ENCODE results near the gene ANTXRL. TPM values are rescaled to one million over a fixed set of nuclear protein-coding genes. Genes with fewer than 3 reads are reported as not detected.
"Not testable (repeated sequence)": the region's sequence is repeated elsewhere in the genome, so short reads cannot be mapped to it uniquely, and the experiment has no call there.

Gene ANTXRL
- polyA plus RNA-seq, 1 donor, result not detected

DNA sequence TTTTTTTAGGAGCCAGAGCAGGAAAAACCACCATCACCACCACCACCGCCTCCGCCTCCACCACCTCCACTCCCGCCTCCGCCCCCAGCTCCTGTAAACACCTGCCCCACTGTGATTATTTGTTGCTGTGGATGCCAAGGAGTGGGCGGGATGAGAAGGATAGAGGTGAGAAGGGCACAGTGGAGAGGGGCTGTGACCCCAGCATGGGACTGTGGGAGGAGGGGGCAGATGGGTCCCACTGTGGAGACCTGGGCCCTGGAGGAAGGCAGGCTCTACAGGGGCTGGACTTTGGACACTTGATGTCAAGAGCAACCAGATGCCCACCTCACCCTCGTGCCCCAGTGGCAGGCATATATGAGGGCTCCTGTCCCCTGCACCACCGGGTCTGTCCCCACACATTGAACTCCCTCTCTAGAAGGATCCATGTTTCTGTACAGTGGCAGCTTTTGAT is 24.7 kb downstream of the ANTXRL start:
- Histone ChIP-seq H3K27ac (ENCODE audit: low read length) (no peak overlapping the region), H3K27me3 (ENCODE audit: control insufficient read depth, insufficient read depth, low read length) (no peaks in the 10 kb centered on the region), H3K4me1 (ENCODE audit: control insufficient read depth, insufficient read depth, low read length) (peaks cover 3% of the 10 kb centered on the region), H3K36me3 (ENCODE audit: control insufficient read depth, insufficient read depth, low read length) (no peaks in the 10 kb centered on the region), H3K4me3 (ENCODE audit: low read length) (no peak overlapping the region), H3K9me3 (ENCODE audit: control insufficient read depth, low read depth, low read length) (no peaks in the 10 kb centered on the region)
- no peak for DNase-seq
- WGBS (ENCODE audit: insufficient coverage, low lambda C conversion rate), result no CpG with 5 or more reads among the region's 7 CpGs

DNA sequence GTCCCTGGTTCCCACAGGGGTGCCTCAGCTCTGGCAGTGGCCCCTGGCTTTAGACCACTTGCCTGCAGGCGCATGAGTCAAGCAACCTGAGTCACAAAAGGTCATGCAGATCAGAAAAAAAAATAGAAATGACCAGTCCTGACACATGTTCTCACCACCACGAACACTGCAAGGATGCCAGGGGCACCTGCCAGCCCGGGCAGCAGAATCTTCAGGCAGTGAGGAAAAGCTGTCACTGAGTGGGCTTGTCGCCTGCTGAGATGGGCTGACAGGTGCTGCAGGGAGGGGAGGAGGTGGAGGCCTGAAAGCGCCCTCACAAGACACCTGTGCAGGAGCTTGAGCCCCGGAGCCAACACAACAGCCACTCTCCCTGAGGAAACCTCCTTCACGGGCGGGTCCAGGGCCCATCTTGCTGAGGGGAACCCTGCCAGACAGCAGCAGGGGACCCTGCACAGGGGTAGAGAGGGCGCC is 25.2 kb downstream of the ANTXRL start:
- no CpG with 5 or more reads among the region's 9 CpGs for WGBS (ENCODE audit: insufficient coverage, low lambda C conversion rate)
- not testable (repeated sequence) for H3K27me3 ChIP-seq (ENCODE audit: control insufficient read depth, insufficient read depth, low read length); H3K36me3 ChIP-seq (ENCODE audit: control insufficient read depth, insufficient read depth, low read length); H3K27ac ChIP-seq (ENCODE audit: low read length); H3K9me3 ChIP-seq (ENCODE audit: control insufficient read depth, low read depth, low read length); H3K4me1 ChIP-seq (ENCODE audit: control insufficient read depth, insufficient read depth, low read length); DNase-seq; H3K4me3 ChIP-seq (ENCODE audit: low read length)

DNA sequence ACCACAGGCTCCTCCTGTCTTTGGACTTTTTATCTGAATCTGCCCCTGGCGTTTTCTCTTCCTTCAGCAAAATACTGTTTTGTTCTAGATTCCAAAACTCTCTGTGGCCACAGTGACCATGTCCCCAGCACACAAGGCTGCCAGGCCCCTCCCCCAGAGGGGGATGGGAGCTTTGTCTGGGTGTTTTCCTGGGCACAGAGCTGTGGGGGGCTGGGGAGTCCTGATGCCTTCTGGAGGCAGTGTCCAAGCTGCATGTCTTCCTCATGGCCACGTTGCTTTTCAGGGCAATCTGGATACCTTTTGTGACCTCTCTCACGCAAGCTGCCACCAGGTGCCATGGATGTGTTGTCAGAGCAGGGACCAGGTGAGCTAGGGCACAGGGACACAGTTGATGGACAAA is 26.2 kb downstream of the ANTXRL start:
- Histone ChIP-seq H3K27ac (ENCODE audit: low read length) (no peak overlapping the region), H3K27me3 (ENCODE audit: control insufficient read depth, insufficient read depth, low read length) (no peaks in the 10 kb centered on the region), H3K36me3 (ENCODE audit: control insufficient read depth, insufficient read depth, low read length) (no peaks in the 10 kb centered on the region), H3K9me3 (ENCODE audit: control insufficient read depth, low read depth, low read length) (no peaks in the 10 kb centered on the region), H3K4me1 (ENCODE audit: control insufficient read depth, insufficient read depth, low read length) (peaks cover 3% of the 10 kb centered on the region), H3K4me3 (ENCODE audit: low read length) (no peak overlapping the region)
- no peak for DNase-seq
- no CpG with 5 or more reads among the region's 3 CpGs for WGBS (ENCODE audit: insufficient coverage, low lambda C conversion rate)

DNA sequence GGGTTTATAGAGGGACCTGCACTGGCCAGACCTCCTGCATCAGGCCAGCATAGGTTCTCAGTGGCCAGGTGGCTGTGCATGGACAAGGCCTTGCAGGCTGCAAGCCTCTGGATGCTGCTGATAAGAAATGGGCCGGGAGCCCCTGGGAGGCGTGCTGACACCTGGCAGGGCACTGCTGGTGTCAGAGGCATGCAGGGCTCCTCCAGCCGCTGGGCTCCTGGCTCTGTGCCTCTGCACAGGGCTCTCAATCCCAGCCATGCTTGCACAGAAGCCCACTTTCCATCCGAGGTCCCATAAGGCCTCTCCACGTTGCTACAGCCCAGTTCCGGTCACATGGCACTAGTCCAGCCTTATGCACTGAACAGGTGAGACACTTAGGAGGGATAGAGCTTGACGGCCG is 27.3 kb downstream of the ANTXRL start:
- WGBS (ENCODE audit: insufficient coverage, low lambda C conversion rate), result no CpG with 5 or more reads among the region's 8 CpGs
- Histone ChIP-seq H3K9me3 (ENCODE audit: control insufficient read depth, low read depth, low read length) (no peaks in the 10 kb centered on the region), H3K4me1 (ENCODE audit: control insufficient read depth, insufficient read depth, low read length) (peaks cover 3% of the 10 kb centered on the region), H3K4me3 (ENCODE audit: low read length) (no peak overlapping the region), H3K27ac (ENCODE audit: low read length) (no peak overlapping the region), H3K27me3 (ENCODE audit: control insufficient read depth, insufficient read depth, low read length) (no peaks in the 10 kb centered on the region), H3K36me3 (ENCODE audit: control insufficient read depth, insufficient read depth, low read length) (no peaks in the 10 kb centered on the region)
- DNase-seq, result no peak

DNA sequence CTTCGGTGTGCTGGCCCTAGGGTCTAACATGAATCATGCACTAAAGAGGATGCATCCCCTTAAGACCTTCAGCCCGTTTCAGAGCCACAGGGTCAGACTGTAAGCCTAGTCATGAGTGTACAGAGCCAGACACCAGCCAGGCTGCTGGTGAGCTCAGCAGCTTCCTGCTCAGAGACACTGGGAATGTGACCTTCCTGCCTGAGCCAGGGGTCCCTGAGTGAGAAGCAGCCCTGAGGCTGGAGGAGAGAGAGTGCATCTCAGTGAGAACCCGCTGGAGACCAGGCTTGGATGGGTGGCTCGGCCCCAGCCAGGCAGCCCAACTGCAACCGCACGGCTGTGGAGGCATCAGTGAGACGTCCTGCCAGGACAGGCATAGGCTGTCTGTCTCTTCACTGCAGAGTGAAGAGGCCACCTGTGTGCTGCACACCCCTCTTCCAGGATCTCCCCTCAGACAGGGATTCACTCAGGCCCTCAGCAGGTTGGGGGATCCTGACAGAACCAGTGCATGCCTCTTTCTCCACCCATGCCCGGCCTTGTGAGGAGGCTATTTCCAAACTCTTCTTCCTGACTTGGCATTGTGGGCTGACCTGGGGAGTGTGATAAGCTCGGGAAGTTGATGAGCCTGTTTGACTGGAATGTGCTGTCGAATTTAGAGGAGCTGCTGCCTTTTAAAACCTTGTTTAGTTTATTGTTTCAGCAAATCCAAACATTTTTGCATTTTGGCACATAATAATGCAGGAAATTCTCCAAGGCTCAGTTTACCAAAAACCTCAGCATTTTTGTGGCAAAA is 28.5 kb downstream of the ANTXRL start:
- WGBS (ENCODE audit: insufficient coverage, low lambda C conversion rate), result no CpG with 5 or more reads among the region's 10 CpGs
- not testable (repeated sequence) for H3K4me3 ChIP-seq (ENCODE audit: low read length); H3K27me3 ChIP-seq (ENCODE audit: control insufficient read depth, insufficient read depth, low read length); H3K9me3 ChIP-seq (ENCODE audit: control insufficient read depth, low read depth, low read length); H3K4me1 ChIP-seq (ENCODE audit: control insufficient read depth, insufficient read depth, low read length); H3K36me3 ChIP-seq (ENCODE audit: control insufficient read depth, insufficient read depth, low read length); H3K27ac ChIP-seq (ENCODE audit: low read length)
- peak; percentile 43 to 50 for DNase-seq

DNA sequence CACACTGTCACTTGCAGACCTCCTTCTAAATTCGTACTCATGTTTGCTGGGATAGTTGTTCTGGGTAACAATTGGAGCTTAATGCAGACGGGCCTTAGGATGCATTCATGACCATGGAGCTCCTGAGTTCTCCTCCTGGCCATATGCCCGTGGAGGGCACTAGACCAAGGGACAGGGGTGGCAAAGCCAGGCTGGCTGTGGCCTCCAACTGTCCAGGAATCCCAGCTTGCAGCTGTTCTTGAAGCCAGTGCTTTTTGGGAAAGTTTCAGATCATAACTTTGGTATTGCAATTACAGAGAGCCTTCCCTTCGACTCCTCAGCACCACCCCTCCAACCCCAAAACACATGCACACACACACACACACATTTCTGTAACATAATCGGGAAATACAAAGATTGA is 30.6 kb downstream of the ANTXRL start:
- H3K4me1 ChIP-seq (ENCODE audit: control insufficient read depth, insufficient read depth, low read length), result peaks cover 3% of the 10 kb centered on the region
- no CpG with 5 or more reads among the region's 5 CpGs for WGBS (ENCODE audit: insufficient coverage, low lambda C conversion rate)

DNA sequence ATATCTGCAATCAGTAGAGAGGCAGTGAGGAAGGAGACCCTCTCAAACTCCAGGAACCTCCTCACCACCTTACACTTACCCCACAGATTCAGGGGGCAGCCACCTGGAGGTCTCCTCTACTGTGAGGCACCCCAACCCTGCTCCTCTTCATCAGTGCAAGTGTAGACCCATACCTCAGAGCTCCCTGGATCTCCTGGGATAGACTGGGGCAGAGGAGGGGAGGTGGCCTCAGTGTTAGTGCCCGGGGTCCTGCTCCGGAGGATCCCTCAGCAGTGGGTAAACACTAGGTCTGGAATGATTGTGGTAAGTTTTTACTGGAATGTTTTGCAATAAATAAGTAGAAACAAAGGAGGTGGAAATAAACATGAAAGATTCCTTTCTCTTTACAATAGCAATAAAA is 31.1 kb downstream of the ANTXRL start:
- WGBS (ENCODE audit: insufficient coverage, low lambda C conversion rate), result no CpG with 5 or more reads among the region's 2 CpGs
- no peak overlapping the region for H3K27ac ChIP-seq (ENCODE audit: low read length)
- peaks cover 2% of the 10 kb centered on the region for H3K4me1 ChIP-seq (ENCODE audit: control insufficient read depth, insufficient read depth, low read length)
- DNase-seq, result no peak
- no peaks in the 10 kb centered on the region for H3K27me3 ChIP-seq (ENCODE audit: control insufficient read depth, insufficient read depth, low read length)
- H3K4me3 ChIP-seq (ENCODE audit: low read length), result no peak overlapping the region
- no peaks in the 10 kb centered on the region for H3K36me3 ChIP-seq (ENCODE audit: control insufficient read depth, insufficient read depth, low read length)
- H3K9me3 ChIP-seq (ENCODE audit: control insufficient read depth, low read depth, low read length), result no peaks in the 10 kb centered on the region

More for the DNA sequence above, 30.6 kb downstream of the ANTXRL start:
- Histone ChIP-seq H3K27me3 (ENCODE audit: control insufficient read depth, insufficient read depth, low read length) (no peaks in the 10 kb centered on the region), H3K4me3 (ENCODE audit: low read length) (no peak overlapping the region), H3K27ac (ENCODE audit: low read length) (no peak overlapping the region), H3K36me3 (ENCODE audit: control insufficient read depth, insufficient read depth, low read length) (no peaks in the 10 kb centered on the region), H3K9me3 (ENCODE audit: control insufficient read depth, low read depth, low read length) (no peaks in the 10 kb centered on the region)
- no peak for DNase-seq

DNA sequence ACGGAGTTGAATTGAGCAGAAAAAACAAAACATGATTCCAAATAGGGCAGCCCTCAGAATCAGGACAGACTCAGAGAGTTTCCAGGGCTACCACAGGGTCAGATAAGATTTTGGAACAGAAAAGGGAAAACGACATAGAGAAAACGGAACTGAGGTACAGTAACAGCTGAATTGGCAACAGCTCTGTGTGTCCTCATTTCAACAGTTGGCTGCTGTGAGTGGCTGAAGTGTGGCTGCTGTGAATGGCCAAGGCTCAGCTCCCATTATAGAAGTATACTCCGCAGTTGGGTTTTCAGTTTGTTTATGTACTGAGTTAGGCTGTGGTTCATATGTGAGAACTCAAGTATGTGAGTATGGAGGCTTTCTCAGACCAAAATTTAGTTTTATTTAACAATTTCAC is 32.0 kb downstream of the ANTXRL start:
- Histone ChIP-seq H3K36me3 (ENCODE audit: control insufficient read depth, insufficient read depth, low read length) (no peaks in the 10 kb centered on the region), H3K27me3 (ENCODE audit: control insufficient read depth, insufficient read depth, low read length) (no peaks in the 10 kb centered on the region), H3K9me3 (ENCODE audit: control insufficient read depth, low read depth, low read length) (no peaks in the 10 kb centered on the region), H3K4me3 (ENCODE audit: low read length) (no peak overlapping the region), H3K27ac (ENCODE audit: low read length) (no peak overlapping the region), H3K4me1 (ENCODE audit: control insufficient read depth, insufficient read depth, low read length) (no peaks in the 10 kb centered on the region)
- WGBS (ENCODE audit: insufficient coverage, low lambda C conversion rate), result 43% methylated on average over 1 of the region's 4 CpGs
- DNase-seq, result no peak

DNA sequence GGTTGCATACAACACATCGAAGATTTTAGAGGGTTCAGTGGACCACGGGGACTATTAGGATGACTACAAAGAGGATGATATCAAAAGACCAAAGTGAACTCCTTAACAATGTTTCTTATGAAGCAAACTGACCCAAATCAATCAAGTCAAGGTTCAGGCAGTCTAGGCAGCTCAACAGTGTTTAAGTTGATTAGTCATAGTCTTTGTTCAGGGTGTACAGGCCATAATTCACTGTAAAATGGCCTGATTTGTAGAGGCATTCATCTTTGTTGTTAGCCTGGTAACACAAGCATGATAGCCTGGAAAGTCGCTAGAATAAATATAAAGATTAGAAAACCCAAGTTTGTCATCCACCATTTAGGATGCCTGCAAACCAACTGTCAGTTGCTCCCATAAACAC is 32.6 kb downstream of the ANTXRL start:
- 100% methylated on average over 1 of the region's 3 CpGs for WGBS (ENCODE audit: insufficient coverage, low lambda C conversion rate)
- no peak for DNase-seq

DNA sequence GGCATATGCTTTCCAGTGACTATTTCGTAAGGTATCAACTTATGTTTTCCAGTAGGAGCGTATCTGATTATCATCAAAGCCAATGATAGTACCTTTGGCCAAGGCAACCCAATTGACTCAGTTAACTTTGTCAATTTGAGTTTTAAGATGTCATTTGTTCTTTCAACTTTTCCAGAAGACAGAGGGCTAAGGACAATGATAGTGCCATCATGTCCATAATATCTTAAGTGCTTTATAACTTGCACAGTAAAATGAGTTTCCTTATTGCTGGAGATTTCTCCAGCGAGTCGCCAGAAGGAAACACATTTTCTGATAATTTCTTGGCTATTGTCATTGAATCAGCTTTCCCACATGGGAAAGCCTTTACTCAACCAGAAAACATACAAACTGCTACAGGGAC is 35.0 kb downstream of the ANTXRL start:
- DNase-seq, result no peak
- no peaks in the 10 kb centered on the region for H3K9me3 ChIP-seq (ENCODE audit: control insufficient read depth, low read depth, low read length)
- no peaks in the 10 kb centered on the region for H3K27me3 ChIP-seq (ENCODE audit: control insufficient read depth, insufficient read depth, low read length)
- no peaks in the 10 kb centered on the region for H3K4me1 ChIP-seq (ENCODE audit: control insufficient read depth, insufficient read depth, low read length)
- H3K4me3 ChIP-seq (ENCODE audit: low read length), result no peak overlapping the region
- H3K36me3 ChIP-seq (ENCODE audit: control insufficient read depth, insufficient read depth, low read length), result no peaks in the 10 kb centered on the region
- WGBS (ENCODE audit: insufficient coverage, low lambda C conversion rate), result 100% methylated on average over 2 of the region's 4 CpGs
- no peak overlapping the region for H3K27ac ChIP-seq (ENCODE audit: low read length)

More for the DNA sequence above, 32.6 kb downstream of the ANTXRL start:
- Histone ChIP-seq H3K4me3 (ENCODE audit: low read length) (no peak overlapping the region), H3K9me3 (ENCODE audit: control insufficient read depth, low read depth, low read length) (no peaks in the 10 kb centered on the region), H3K27me3 (ENCODE audit: control insufficient read depth, insufficient read depth, low read length) (no peaks in the 10 kb centered on the region), H3K27ac (ENCODE audit: low read length) (no peak overlapping the region), H3K4me1 (ENCODE audit: control insufficient read depth, insufficient read depth, low read length) (no peaks in the 10 kb centered on the region), H3K36me3 (ENCODE audit: control insufficient read depth, insufficient read depth, low read length) (no peaks in the 10 kb centered on the region)

DNA sequence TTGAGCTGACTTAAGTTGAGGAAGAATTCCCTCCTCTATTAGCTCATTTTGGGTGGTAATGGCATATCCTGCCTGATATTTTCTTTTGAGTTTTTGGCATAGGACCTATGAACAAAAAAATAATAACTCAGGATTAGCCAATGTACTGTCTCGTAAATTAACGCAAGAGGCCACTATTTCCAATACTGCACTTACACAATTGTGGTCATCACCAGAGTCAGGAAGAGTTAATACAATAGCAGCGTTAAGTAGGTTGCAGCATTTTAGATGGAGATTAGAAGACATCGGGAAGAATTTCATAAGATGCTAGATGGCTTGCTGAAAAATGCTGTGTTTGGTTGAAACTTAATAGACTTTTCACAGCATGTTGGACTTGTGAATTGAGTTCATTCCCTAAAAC is 36.4 kb downstream of the ANTXRL start:
- no peaks in the 10 kb centered on the region for H3K27me3 ChIP-seq (ENCODE audit: control insufficient read depth, insufficient read depth, low read length)
- no peak overlapping the region for H3K27ac ChIP-seq (ENCODE audit: low read length)
- no peak for DNase-seq
- whole genome bisulfite sequencing (ENCODE audit: insufficient coverage, low lambda C conversion rate), result no CpG with 5 or more reads among the region's 4 CpGs
- H3K36me3 ChIP-seq (ENCODE audit: control insufficient read depth, insufficient read depth, low read length), result no peaks in the 10 kb centered on the region
- H3K4me1 ChIP-seq (ENCODE audit: control insufficient read depth, insufficient read depth, low read length), result no peaks in the 10 kb centered on the region
- no peaks in the 10 kb centered on the region for H3K9me3 ChIP-seq (ENCODE audit: control insufficient read depth, low read depth, low read length)
- H3K4me3 ChIP-seq (ENCODE audit: low read length), result no peak overlapping the region

Measured in large intestine (tissue), 3 donors.